ENCODE data around the gene RBFOX2.

The RBFOX2 gene

GRCh38 chr22:35957589-35957988 lies 71.0 kb downstream of the RBFOX2 start:
- no peak for TF ChIP-seq CTCF (IDR thresholded peaks at IDR 0.05; ENCODE audit: borderline replicate concordance, insufficient read depth, low read depth, low read length)
- H3K4me3 ChIP-seq (ENCODE audit: low read depth, low read length) = no peak overlapping the region

GRCh38 chr22:35956850-35957249 lies 71.8 kb downstream of the RBFOX2 start:
- no peak for TF ChIP-seq CTCF (IDR thresholded peaks at IDR 0.05; ENCODE audit: borderline replicate concordance, insufficient read depth, low read depth, low read length)
- H3K4me3 ChIP-seq (ENCODE audit: low read depth, low read length) = no peak overlapping the region

- no peak for TF ChIP-seq CTCF (IDR thresholded peaks at IDR 0.05; ENCODE audit: borderline replicate concordance, insufficient read depth, low read depth, low read length)
- H3K4me3 ChIP-seq (ENCODE audit: low read depth, low read length) = no peak overlapping the region
Measured at GRCh38 chr22:35955546-35955945, 73.1 kb downstream of the RBFOX2 start.

- no peak overlapping the region for H3K4me3 ChIP-seq (ENCODE audit: low read depth, low read length)
- TF ChIP-seq CTCF (IDR thresholded peaks at IDR 0.05; ENCODE audit: borderline replicate concordance, insufficient read depth, low read depth, low read length) = no peak
Measured at GRCh38 chr22:35952576-35952975, 76.0 kb downstream of the RBFOX2 start.

- H3K4me3 ChIP-seq (ENCODE audit: low read depth, low read length) = no peak overlapping the region
- TF ChIP-seq CTCF (IDR thresholded peaks at IDR 0.05; ENCODE audit: borderline replicate concordance, insufficient read depth, low read depth, low read length) = no peak
Measured at GRCh38 chr22:35950262-35950661, 78.4 kb downstream of the RBFOX2 start.

- no peak for TF ChIP-seq CTCF (IDR thresholded peaks at IDR 0.05; ENCODE audit: borderline replicate concordance, insufficient read depth, low read depth, low read length)
- no peak overlapping the region for H3K4me3 ChIP-seq (ENCODE audit: low read depth, low read length)
Measured at GRCh38 chr22:35949243-35949642, 79.4 kb downstream of the RBFOX2 start.

GRCh38 chr22:35947794-35948425 lies 80.7 kb downstream of the RBFOX2 start:
- H3K4me3 ChIP-seq (ENCODE audit: low read depth, low read length) = no peak overlapping the region
- no peak for TF ChIP-seq CTCF (IDR thresholded peaks at IDR 0.05; ENCODE audit: borderline replicate concordance, insufficient read depth, low read depth, low read length)

Measured in GM12875 (cell line).